A549 (cell line): ENCODE measurements around the gene HSD17B1. TPM values are rescaled to one million over a fixed set of nuclear protein-coding genes. Genes with fewer than 3 reads are reported as not detected.

ENCODE experiments used
- ATAC-seq, 2 experiments: fragments of 200-7000 bp in 1 of 2; fragments of >200 bp in 1 of 2; cut with Nextera tagmentation in 1 of 2; cut with Tn5 transposase in 1 of 2; 3 replicates each; pipeline versions ENCODE4 v1.8.0 to v1.9.1; 2018 to 2020; ENCODE audit warnings: mild to moderate bottlenecking in 1 of 2, moderate library complexity in 1 of 2
- CTCF ChIA-PET: fragments of 300-600 bp; sonication (Branson Sonifier 250); formaldehyde crosslinking; extraction: SDS; loops from one replicate; lab custom pipeline; 2021; ENCODE audit warnings: antibody characterized with exemption, inconsistent platforms; lab: Yijun Ruan, JAX
- POLR2A ChIA-PET: fragments of 350-600 bp; formaldehyde crosslinking; extraction: SDS; loops from one replicate; lab custom pipeline; 2021; ENCODE audit warnings: antibody characterized with exemption, inconsistent platforms; lab: Yijun Ruan, JAX
- DNase-seq, 2 experiments: peaks; one replicate each; pipeline versions ENCODE4 v3.0.0 to v3.0.0-alpha.2; 2011 to 2016; ENCODE audit warnings: low read depth in 1 of 2, low spot score in 1 of 2
- FAIRE-seq: peaks from 2 replicates; lab custom pipeline; 2011; peaks lifted over from hg19 to GRCh38; lab: Jason Lieb, UNC
- H3K27ac ChIP-seq, 2 experiments: fragments of >200 bp; sonication (Bioruptor Twin); formaldehyde crosslinking; 3 replicates each; pipeline ENCODE4 v1.5.1; 2016 to 2017
- H3K4me1 ChIP-seq: fragments of >200 bp; sonication (Bioruptor Twin); formaldehyde crosslinking; 3 replicates; pipeline ENCODE4 v1.6.1; 2016
- H3K4me2 ChIP-seq: fragments of >200 bp; sonication (Bioruptor Twin); formaldehyde crosslinking; 3 replicates; pipeline ENCODE4 v1.6.1; 2016
- H3K4me3 ChIP-seq: fragments of >200 bp; sonication (Bioruptor Twin); formaldehyde crosslinking; 3 replicates; pipeline ENCODE4 v1.5.1; 2016
- H3K9me3 ChIP-seq: fragments of >200 bp; sonication (Bioruptor Twin); formaldehyde crosslinking; 3 replicates; pipeline ENCODE4 v1.6.1; 2016
- BCL3 ChIP-seq: fragments of >200 bp; sonication (Bioruptor Twin); formaldehyde crosslinking; IDR thresholded peaks from 3 replicates; pipeline ENCODE4 v1.6.1; 2016
- CTCF ChIP-seq: fragments of >200 bp; sonication (Bioruptor Twin); formaldehyde crosslinking; IDR thresholded peaks from 3 replicates; pipeline ENCODE4 v1.5.1; 2016
- E2F6 ChIP-seq: IDR thresholded peaks from 2 replicates; pipeline ENCODE4 v1.6.1; 2012; ENCODE audit warnings: low read depth, borderline replicate concordance
- HDAC2 ChIP-seq: fragments of 200-600 bp; sonication (generic); IDR thresholded peaks from 2 replicates; pipeline ENCODE4 v1.6.1; 2016
- JUN ChIP-seq, 2 experiments: fragments of >200 bp; sonication (Bioruptor Twin); formaldehyde crosslinking; IDR thresholded peaks; 2 replicates in 1 of 2; 3 replicates in 1 of 2; pipeline ENCODE4 v1.6.1; 2016 to 2017
- MAX ChIP-seq: IDR thresholded peaks from 2 replicates; pipeline ENCODE4 v1.6.1; 2012
- NPAS2 ChIP-seq: fragments of 250-450 bp; sonication (Bioruptor Pico); IDR thresholded peaks from 2 replicates; pipeline ENCODE4 v1.8.0; 2022; ENCODE audit warnings: mild to moderate bottlenecking, moderate library complexity, borderline replicate concordance
- POLR2A ChIP-seq: IDR thresholded peaks from 2 replicates; pipeline ENCODE4 v1.6.1; 2012; ENCODE audit warnings: mild to moderate bottlenecking, low read length
- RAD21 ChIP-seq, 2 experiments: fragments of >200 bp in 1 of 2; sonication (Bioruptor Twin) in 1 of 2; formaldehyde crosslinking in 1 of 2; IDR thresholded peaks in 1 of 2; conservative IDR thresholded peaks in 1 of 2; 2 replicates in 1 of 2; 3 replicates in 1 of 2; pipeline ENCODE4 v1.6.1; 2012 to 2018; ENCODE audit warnings: inconsistent platforms in 1 of 2
- REST ChIP-seq: fragments of 200-600 bp; sonication (generic); IDR thresholded peaks from 2 replicates; pipeline ENCODE4 v1.6.1; 2016; ENCODE audit warnings: antibody characterized with exemption, mild to moderate bottlenecking, moderate library complexity
- RFX5 ChIP-seq: fragments of 450-650 bp; IDR thresholded peaks from 2 replicates; pipeline ENCODE4 v1.7.1; 2014; ENCODE audit warnings: antibody characterized with exemption, mild to moderate bottlenecking, moderate library complexity
- SMC3 ChIP-seq: fragments of >200 bp; sonication (Bioruptor Twin); formaldehyde crosslinking; IDR thresholded peaks from 3 replicates; pipeline ENCODE4 v1.6.1; 2018; ENCODE audit warnings: inconsistent platforms
- ZFP36 ChIP-seq: fragments of 450-650 bp; IDR thresholded peaks from 2 replicates; pipeline ENCODE4 v1.6.1; 2014; ENCODE audit warnings: borderline replicate concordance; ENCODE audit not compliant: partially characterized antibody
- WGBS: methylation state at CpG from one replicate; pipeline ENCODE4 v1.1.6; 2017; ENCODE audit errors: missing lambda C conversion rate; 5-methylcytosine and 5-hydroxymethylcytosine counted together
- polyA plus RNA-seq, 4 experiments: library from polyadenylated mRNA; depleted of rRNA in 3 of 4; stranded (reverse); fragments of >200 nt; fragmentation: RNase III in 1 of 4; extraction: RNeasy Plus Mini Kit Qiagen cat#74134 plus additional on column Dnase treatment in 1 of 4; gene quantifications; 2 replicates in 3 of 4; 3 replicates in 1 of 4; pipeline ENCODE4 v1.2.3, GENCODE V29; 2011 to 2017
- TF ChIP-seq, protein P1 (sequence below): fragments of 250-450 bp; sonication (Bioruptor Pico); IDR thresholded peaks from 2 replicates; pipeline ENCODE4 v1.5.0; 2021; ENCODE audit warnings: mild to moderate bottlenecking, moderate library complexity, borderline replicate concordance
- TF ChIP-seq, protein P2 (sequence below): IDR thresholded peaks from 2 replicates; pipeline ENCODE4 v1.6.1; 2012

HSD17B1 gene
- polyA plus RNA-seq, 2 of the 4 experiments (the other 2 are of a cell fraction): 0.49 to 1.5 TPM

DNA sequence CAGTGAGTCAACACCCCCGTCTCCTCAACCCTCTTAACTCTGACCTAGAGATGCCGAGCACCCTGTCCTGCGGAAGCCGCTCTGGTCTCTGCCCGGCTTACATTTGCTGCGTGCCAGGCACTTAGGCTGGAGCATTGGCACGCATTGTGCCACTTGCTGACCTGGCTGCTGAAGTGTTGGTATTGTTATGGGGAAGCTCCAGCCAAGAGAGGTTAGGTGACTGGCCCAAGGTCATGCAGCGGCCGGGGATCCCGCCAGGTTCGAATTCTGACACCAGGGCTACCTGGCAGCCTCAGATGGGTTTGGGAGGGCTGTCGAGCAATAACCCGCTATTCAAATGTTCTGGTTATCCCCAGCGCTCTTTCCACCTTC, 5.0 kb upstream of the HSD17B1 start:
- no peak for TF ChIP-seq RFX5
- peak; percentile 16; the same call in 1 of the 2 replicates for TF ChIP-seq REST
- 85% methylated on average over 14 of the region's 14 CpGs for WGBS
- Histone ChIP-seq H3K4me1 (peaks cover 9% of the 10 kb centered on the region; the same call in 2 of the 3 replicates), H3K4me2 (peak overlapping the region; percentile 89), H3K9me3 (no peaks in the 10 kb centered on the region), H3K27ac (peak overlapping the region; percentile 67 to 83; a peak in 4 of 6 replicates), H3K4me3 (peak overlapping the region; percentile 51; the same call in 2 of the 3 replicates)
- FAIRE-seq: no peak
- POLR2A ChIA-PET: interaction anchor here (0.6 to 1.6 kb wide), 4 partner anchors 11 to 30 kb away, joined by 3 to 22 read pairs (median 8); partner anchors contain the start of genes NAGLU and PSMC3IP
- DNase-seq: no peak
- peak; percentile 1; a peak in 3 of 6 replicates for ATAC-seq
- CTCF ChIA-PET: interaction anchor here (1.1 to 4.2 kb wide), 13 partner anchors 10 to 688 kb away, joined by 3 to 37 read pairs (median 6); partner anchors contain the start of genes NAGLU and PSMC3IP

GRCh38 chr17:42548070-42548837, 4.5 kb upstream of the HSD17B1 start:
- Histone ChIP-seq H3K27ac (peak overlapping the region; percentile 67 to 83), H3K4me3 (peak overlapping the region; percentile 51), H3K9me3 (no peaks in the 10 kb centered on the region), H3K4me2 (peak overlapping the region; percentile 89), H3K4me1 (peaks cover 12% of the 10 kb centered on the region; the same call in 2 of the 3 replicates)
- FAIRE-seq: no peak
- peak; percentile 90 to 96 for DNase-seq
- ATAC-seq: peak; percentile 77 to 92
- ChIA-PET POLR2A (interaction anchor here (0.6 to 1.6 kb wide), 9 partner anchors 9 to 347 kb away, joined by 3 to 22 read pairs (median 3); partner anchors contain the start of genes NAGLU, PSMC3IP and VPS25), CTCF (interaction anchor here (0.6 to 4.2 kb wide), 26 partner anchors 10 to 688 kb away, joined by 3 to 37 read pairs (median 4); partner anchors contain the start of genes BECN1, NAGLU and PSMC3IP)
- WGBS: 14% methylated on average over 30 of the region's 74 CpGs
- peak in 1 of 2 experiments; percentile 72; a peak in 2 of 5 replicates for TF ChIP-seq JUN (IDR thresholded peaks at IDR 0.05)
- TF ChIP-seq BCL3: no peak
- TF ChIP-seq HDAC2: no peak
- TF ChIP-seq, protein P1, sequence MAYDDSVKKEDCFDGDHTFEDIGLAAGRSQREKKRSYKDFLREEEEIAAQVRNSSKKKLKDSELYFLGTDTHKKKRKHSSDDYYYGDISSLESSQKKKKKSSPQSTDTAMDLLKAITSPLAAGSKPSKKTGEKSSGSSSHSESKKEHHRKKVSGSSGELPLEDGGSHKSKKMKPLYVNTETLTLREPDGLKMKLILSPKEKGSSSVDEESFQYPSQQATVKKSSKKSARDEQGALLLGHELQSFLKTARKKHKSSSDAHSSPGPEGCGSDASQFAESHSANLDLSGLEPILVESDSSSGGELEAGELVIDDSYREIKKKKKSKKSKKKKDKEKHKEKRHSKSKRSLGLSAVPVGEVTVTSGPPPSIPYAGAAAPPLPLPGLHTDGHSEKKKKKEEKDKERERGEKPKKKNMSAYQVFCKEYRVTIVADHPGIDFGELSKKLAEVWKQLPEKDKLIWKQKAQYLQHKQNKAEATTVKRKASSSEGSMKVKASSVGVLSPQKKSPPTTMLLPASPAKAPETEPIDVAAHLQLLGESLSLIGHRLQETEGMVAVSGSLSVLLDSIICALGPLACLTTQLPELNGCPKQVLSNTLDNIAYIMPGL (CRISPR knock-in tag): no peak
- TF ChIP-seq, protein P2, sequence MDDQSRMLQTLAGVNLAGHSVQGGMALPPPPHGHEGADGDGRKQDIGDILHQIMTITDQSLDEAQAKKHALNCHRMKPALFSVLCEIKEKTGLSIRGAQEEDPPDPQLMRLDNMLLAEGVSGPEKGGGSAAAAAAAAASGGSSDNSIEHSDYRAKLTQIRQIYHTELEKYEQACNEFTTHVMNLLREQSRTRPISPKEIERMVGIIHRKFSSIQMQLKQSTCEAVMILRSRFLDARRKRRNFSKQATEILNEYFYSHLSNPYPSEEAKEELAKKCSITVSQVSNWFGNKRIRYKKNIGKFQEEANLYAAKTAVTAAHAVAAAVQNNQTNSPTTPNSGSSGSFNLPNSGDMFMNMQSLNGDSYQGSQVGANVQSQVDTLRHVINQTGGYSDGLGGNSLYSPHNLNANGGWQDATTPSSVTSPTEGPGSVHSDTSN: peak; percentile 13
- peak; percentile 74 for TF ChIP-seq MAX
- peak; percentile 68 for TF ChIP-seq E2F6
- TF ChIP-seq NPAS2: no peak
- peak; percentile 57 to 62; a peak in 4 of 5 replicates for TF ChIP-seq RAD21 (conservative IDR thresholded peaks at IDR 0.05 in 1 of 2, IDR thresholded peaks at IDR 0.05 in 1 of 2)
- peak; percentile 56 for TF ChIP-seq POLR2A
- TF ChIP-seq CTCF: peak; percentile 78
- no peak for TF ChIP-seq ZFP36
- TF ChIP-seq SMC3: peak; percentile 70
